ENCODE data around the gene AAMP.

DNA sequence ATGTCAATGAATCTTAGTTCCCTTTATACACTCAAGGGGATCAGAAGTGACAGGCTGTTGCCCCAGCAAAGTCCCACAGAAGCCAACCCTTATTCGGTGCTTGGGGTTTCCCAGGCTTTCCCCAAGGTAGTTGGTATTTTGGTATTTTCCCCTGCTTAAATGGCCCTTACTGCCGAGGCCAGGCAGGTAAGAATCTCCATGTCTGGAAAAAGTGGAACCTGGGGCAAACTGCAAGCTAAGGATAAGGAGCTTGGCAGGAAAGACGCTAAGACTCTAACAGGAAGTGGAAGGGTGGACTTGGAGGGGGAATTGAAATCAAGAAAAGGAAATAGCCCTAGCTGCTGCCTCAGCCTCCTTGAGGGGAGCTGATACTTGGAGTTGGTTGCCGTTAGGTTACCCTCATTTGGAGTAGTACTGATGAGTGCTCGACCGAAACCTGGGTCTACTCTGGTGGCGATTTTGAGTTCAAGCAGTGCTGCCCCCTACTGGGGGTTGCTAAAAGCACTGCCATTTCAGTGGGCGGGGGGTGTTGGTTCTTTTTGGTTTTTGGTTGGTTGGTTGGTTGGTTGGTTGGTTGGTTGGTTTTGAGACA is 12.5 kb downstream of the AAMP start:
- TF ChIP-seq, protein P1, sequence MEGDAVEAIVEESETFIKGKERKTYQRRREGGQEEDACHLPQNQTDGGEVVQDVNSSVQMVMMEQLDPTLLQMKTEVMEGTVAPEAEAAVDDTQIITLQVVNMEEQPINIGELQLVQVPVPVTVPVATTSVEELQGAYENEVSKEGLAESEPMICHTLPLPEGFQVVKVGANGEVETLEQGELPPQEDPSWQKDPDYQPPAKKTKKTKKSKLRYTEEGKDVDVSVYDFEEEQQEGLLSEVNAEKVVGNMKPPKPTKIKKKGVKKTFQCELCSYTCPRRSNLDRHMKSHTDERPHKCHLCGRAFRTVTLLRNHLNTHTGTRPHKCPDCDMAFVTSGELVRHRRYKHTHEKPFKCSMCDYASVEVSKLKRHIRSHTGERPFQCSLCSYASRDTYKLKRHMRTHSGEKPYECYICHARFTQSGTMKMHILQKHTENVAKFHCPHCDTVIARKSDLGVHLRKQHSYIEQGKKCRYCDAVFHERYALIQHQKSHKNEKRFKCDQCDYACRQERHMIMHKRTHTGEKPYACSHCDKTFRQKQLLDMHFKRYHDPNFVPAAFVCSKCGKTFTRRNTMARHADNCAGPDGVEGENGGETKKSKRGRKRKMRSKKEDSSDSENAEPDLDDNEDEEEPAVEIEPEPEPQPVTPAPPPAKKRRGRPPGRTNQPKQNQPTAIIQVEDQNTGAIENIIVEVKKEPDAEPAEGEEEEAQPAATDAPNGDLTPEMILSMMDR (IDR thresholded peaks at IDR 0.05): peak; percentile 53 to 81 (median 60)
- no peak for TF ChIP-seq POLR2A (IDR thresholded peaks at IDR 0.05)

Data from Peyer's patch (tissue), 4 donors.